ENCODE data around the gene PTPRG. TPM values are rescaled to one million over a fixed set of nuclear protein-coding genes. Genes with fewer than 3 reads are reported as not detected.
"Not testable (repeated sequence)": the region's sequence is repeated elsewhere in the genome, so short reads cannot be mapped to it uniquely, and the experiment has no call there.

Gene PTPRG
- total and polyA plus RNA-seq, 2 donors: 22.7 to 95.3 TPM

GRCh38 chr3:61733876-61734275, 172.5 kb downstream of the PTPRG start:
- WGBS: 63% methylated on average over 6 of the region's 6 CpGs
- Histone ChIP-seq H3K27ac (ENCODE audit: low read depth) (no peak overlapping the region), H3K36me3 (ENCODE audit: insufficient read depth) (no peaks in the 10 kb centered on the region), H3K4me3 (ENCODE audit: low read depth, low read length) (no peak overlapping the region), H3K4me1 (ENCODE audit: insufficient read depth) (no peaks in the 10 kb centered on the region)
- DNase-seq (ENCODE audit: extremely low spot score): no peak

DNA sequence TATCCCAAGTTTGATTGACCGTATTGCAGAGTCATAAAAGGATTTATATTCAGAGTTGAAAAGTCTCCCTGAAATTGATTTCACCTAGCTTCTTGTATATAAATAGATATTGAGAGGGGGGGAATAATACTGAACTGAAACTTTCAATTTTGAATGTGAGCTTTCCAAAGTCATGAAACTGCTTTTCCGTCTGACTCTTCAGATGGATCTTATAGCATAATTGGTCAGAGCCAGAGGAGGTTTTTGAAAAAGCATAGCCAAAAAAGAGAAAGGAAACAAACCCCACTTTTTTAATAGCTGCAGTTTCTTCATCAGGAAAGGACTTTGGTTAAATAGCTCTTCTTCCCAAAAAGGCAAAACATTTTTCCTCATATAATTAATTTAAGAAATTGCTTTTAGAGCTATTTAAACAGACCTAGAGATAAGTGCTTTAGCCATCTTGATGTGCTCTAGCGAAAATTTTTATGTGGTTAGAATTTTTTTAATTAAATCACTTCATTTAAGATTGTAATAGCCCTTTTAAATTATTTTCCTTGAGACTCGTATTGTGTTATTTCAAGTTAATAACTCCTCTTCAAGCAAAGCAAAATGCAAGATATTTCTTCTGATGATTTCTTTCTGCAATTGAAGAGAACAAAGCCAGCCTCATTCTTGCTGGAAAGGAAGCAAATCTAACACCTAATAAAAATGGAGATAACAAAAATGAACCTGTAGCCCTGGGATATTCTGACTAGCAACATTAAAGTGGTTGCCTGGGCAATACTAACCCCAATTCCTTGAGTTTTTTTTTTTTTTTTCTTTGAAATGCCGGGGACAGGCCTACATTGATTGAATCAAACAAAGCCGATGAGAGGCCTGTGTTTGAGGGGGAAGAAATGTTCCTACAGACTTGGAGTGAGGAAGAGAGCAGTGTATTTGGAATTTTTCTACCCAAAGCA, 173.6 kb downstream of the PTPRG start:
- DNase-seq (ENCODE audit: extremely low spot score): no peak
- Histone ChIP-seq H3K36me3 (ENCODE audit: insufficient read depth) (no peaks in the 10 kb centered on the region), H3K27ac (ENCODE audit: low read depth) (no peak overlapping the region), H3K4me1 (ENCODE audit: insufficient read depth) (no peaks in the 10 kb centered on the region), H3K4me3 (ENCODE audit: low read depth, low read length) (no peak overlapping the region)
- 52% methylated on average over 6 of the region's 6 CpGs for WGBS

DNA sequence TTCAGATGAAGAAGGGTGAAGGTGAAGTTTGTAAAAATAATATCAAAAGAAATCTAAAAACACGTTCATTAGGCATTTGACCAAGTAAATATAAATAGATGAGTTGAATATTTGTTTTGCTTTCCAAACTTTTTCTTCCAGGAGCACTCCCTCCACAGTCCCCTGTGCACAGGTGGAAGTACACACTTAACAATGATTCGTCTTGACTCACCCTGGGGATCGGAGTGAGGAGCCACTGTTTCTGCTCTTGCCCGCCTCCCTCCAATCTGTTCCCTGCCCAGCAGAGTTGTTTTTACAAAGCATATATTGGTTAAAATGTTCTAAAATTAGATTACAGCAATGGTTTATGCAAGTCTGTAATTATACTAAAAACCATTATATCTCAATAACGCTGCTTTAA, 175.1 kb downstream of the PTPRG start:
- H3K4me3 ChIP-seq (ENCODE audit: low read depth, low read length): no peak overlapping the region
- no peak for DNase-seq (ENCODE audit: extremely low spot score)
- no peaks in the 10 kb centered on the region for H3K4me1 ChIP-seq (ENCODE audit: insufficient read depth)
- 92% methylated on average over 5 of the region's 5 CpGs for WGBS
- H3K36me3 ChIP-seq (ENCODE audit: insufficient read depth): no peaks in the 10 kb centered on the region
- H3K27ac ChIP-seq (ENCODE audit: low read depth): no peak overlapping the region

DNA sequence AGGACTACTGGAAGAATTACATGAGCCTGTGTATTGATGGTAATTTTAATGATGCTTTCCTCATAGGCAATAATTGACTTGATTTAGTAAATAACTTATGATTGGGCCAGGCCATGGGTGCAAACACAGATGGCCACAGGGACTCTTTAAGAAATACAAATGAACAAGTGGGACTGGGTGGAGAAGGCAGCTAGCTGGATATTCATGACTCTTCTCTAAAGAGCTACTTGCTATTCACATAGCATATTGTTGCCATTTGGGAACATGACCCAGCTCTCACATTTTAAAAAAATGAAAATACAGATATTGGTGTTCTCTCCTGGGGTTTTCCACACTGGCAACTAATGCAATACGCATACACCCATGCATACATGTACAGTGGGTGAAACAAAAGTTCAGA, 178.3 kb downstream of the PTPRG start:
- no peak overlapping the region for H3K27ac ChIP-seq (ENCODE audit: low read depth)
- H3K4me3 ChIP-seq (ENCODE audit: low read depth, low read length): no peak overlapping the region
- no peaks in the 10 kb centered on the region for H3K36me3 ChIP-seq (ENCODE audit: insufficient read depth)
- no peaks in the 10 kb centered on the region for H3K4me1 ChIP-seq (ENCODE audit: insufficient read depth)
- no peak for DNase-seq (ENCODE audit: extremely low spot score)
- WGBS: 100% methylated on average over 1 of the region's 1 CpG

- Histone ChIP-seq H3K36me3 (ENCODE audit: insufficient read depth) (no peaks in the 10 kb centered on the region), H3K4me1 (ENCODE audit: insufficient read depth) (no peaks in the 10 kb centered on the region), H3K27ac (ENCODE audit: low read depth) (no peak overlapping the region), H3K4me3 (ENCODE audit: low read depth, low read length) (no peak overlapping the region)
- DNase-seq (ENCODE audit: extremely low spot score): no peak
- WGBS: 58% methylated on average over 1 of the region's 1 CpG
Observed at GRCh38 chr3:61740494-61740893, 179.1 kb downstream of the PTPRG start.

DNA sequence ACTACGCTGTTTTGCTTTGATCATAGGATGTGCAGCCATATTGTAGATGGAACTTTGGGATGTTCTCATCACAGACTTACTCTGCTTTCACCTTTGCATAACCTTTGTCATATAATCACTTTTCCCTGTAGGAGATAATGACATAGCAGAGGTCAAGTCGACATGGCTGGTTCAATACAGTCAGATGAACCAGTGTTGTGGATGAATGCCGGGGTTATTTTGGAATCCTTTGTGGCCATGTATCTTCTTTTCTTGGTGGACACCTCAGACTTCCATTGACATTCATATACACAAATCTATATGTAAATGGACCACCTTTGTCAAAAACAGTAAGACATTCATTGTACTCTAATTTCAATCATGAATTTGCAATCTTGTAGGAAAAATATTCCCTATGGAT, 180.2 kb downstream of the PTPRG start:
- H3K4me1 ChIP-seq (ENCODE audit: insufficient read depth): no peaks in the 10 kb centered on the region
- no peak for DNase-seq (ENCODE audit: extremely low spot score)
- 90% methylated on average over 3 of the region's 3 CpGs for WGBS
- no peaks in the 10 kb centered on the region for H3K36me3 ChIP-seq (ENCODE audit: insufficient read depth)
- H3K27ac ChIP-seq (ENCODE audit: low read depth): no peak overlapping the region
- H3K4me3 ChIP-seq (ENCODE audit: low read depth, low read length): no peak overlapping the region

DNA sequence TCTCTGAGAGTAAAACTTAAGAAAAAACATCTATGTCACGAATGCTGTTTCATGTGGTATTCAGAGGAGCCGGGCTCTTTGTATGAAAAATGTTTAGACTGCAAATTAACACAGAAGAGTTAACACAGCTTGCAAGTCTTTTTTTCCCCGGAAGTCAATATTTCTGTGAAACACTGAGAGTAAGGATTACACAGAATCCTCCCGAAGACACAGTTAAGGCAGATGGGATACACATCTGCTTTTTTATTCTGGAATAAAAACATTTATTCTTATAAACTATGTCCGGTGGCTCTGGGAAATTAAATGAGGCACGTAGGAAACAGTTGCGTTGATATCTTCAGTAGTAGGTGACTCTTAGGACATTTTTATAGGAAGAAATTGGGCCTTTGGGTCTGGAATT, 180.6 kb downstream of the PTPRG start:
- no peak for DNase-seq (ENCODE audit: extremely low spot score)
- no peaks in the 10 kb centered on the region for H3K4me1 ChIP-seq (ENCODE audit: insufficient read depth)
- no peaks in the 10 kb centered on the region for H3K36me3 ChIP-seq (ENCODE audit: insufficient read depth)
- 53% methylated on average over 7 of the region's 7 CpGs for WGBS
- H3K4me3 ChIP-seq (ENCODE audit: low read depth, low read length): no peak overlapping the region
- H3K27ac ChIP-seq (ENCODE audit: low read depth): no peak overlapping the region

- Histone ChIP-seq H3K36me3 (ENCODE audit: insufficient read depth) (no peaks in the 10 kb centered on the region), H3K27ac (ENCODE audit: low read depth) (no peak overlapping the region), H3K4me3 (ENCODE audit: low read depth, low read length) (no peak overlapping the region), H3K4me1 (ENCODE audit: insufficient read depth) (no peaks in the 10 kb centered on the region)
- 99% methylated on average over 11 of the region's 11 CpGs for WGBS
- DNase-seq (ENCODE audit: extremely low spot score): no peak
Observed at GRCh38 chr3:61743067-61743466, 181.7 kb downstream of the PTPRG start.

GRCh38 chr3:61743686-61744242, 182.4 kb downstream of the PTPRG start:
- no peaks in the 10 kb centered on the region for H3K4me1 ChIP-seq (ENCODE audit: insufficient read depth)
- no peak for DNase-seq (ENCODE audit: extremely low spot score)
- no peaks in the 10 kb centered on the region for H3K36me3 ChIP-seq (ENCODE audit: insufficient read depth)
- WGBS: 49% methylated on average over 2 of the region's 2 CpGs
- no peak overlapping the region for H3K27ac ChIP-seq (ENCODE audit: low read depth)
- H3K4me3 ChIP-seq (ENCODE audit: low read depth, low read length): no peak overlapping the region

GRCh38 chr3:61748288-61748687, 186.9 kb downstream of the PTPRG start:
- no peaks in the 10 kb centered on the region for H3K4me1 ChIP-seq (ENCODE audit: insufficient read depth)
- H3K36me3 ChIP-seq (ENCODE audit: insufficient read depth): no peaks in the 10 kb centered on the region
- WGBS: 91% methylated on average over 3 of the region's 3 CpGs
- H3K27ac ChIP-seq (ENCODE audit: low read depth): no peak overlapping the region
- no peak overlapping the region for H3K4me3 ChIP-seq (ENCODE audit: low read depth, low read length)
- no peak for DNase-seq (ENCODE audit: extremely low spot score)

- 52% methylated on average over 2 of the region's 2 CpGs for WGBS
- H3K4me3 ChIP-seq (ENCODE audit: low read depth, low read length): no peak overlapping the region
- DNase-seq (ENCODE audit: extremely low spot score): no peak
- H3K4me1 ChIP-seq (ENCODE audit: insufficient read depth): no peaks in the 10 kb centered on the region
- H3K36me3 ChIP-seq (ENCODE audit: insufficient read depth): no peaks in the 10 kb centered on the region
- H3K27ac ChIP-seq (ENCODE audit: low read depth): no peak overlapping the region
Observed at GRCh38 chr3:61750766-61751165, 189.4 kb downstream of the PTPRG start.

- Histone ChIP-seq H3K27ac (ENCODE audit: low read depth) (no peak overlapping the region), H3K36me3 (ENCODE audit: insufficient read depth) (no peaks in the 10 kb centered on the region), H3K4me1 (ENCODE audit: insufficient read depth) (no peaks in the 10 kb centered on the region), H3K4me3 (ENCODE audit: low read depth, low read length) (no peak overlapping the region)
- DNase-seq (ENCODE audit: extremely low spot score): no peak
- 97% methylated on average over 3 of the region's 3 CpGs for WGBS
Observed at GRCh38 chr3:61758839-61759238, 197.5 kb downstream of the PTPRG start.

- DNase-seq (ENCODE audit: extremely low spot score); H3K4me3 ChIP-seq (ENCODE audit: low read depth, low read length); H3K36me3 ChIP-seq (ENCODE audit: insufficient read depth); H3K27ac ChIP-seq (ENCODE audit: low read depth); H3K4me1 ChIP-seq (ENCODE audit: insufficient read depth): not testable (repeated sequence)
- WGBS: 97% methylated on average over 2 of the region's 2 CpGs
Observed at GRCh38 chr3:61760783-61761182, 199.4 kb downstream of the PTPRG start.

GRCh38 chr3:61761694-61762430, 200.5 kb downstream of the PTPRG start:
- no peak overlapping the region for H3K27ac ChIP-seq (ENCODE audit: low read depth)
- DNase-seq (ENCODE audit: extremely low spot score): no peak
- no peaks in the 10 kb centered on the region for H3K4me1 ChIP-seq (ENCODE audit: insufficient read depth)
- no peak overlapping the region for H3K4me3 ChIP-seq (ENCODE audit: low read depth, low read length)
- no peaks in the 10 kb centered on the region for H3K36me3 ChIP-seq (ENCODE audit: insufficient read depth)
- 91% methylated on average over 8 of the region's 8 CpGs for WGBS
